ENCODE results near the gene TMEM116.

The TMEM116 gene

DNA sequence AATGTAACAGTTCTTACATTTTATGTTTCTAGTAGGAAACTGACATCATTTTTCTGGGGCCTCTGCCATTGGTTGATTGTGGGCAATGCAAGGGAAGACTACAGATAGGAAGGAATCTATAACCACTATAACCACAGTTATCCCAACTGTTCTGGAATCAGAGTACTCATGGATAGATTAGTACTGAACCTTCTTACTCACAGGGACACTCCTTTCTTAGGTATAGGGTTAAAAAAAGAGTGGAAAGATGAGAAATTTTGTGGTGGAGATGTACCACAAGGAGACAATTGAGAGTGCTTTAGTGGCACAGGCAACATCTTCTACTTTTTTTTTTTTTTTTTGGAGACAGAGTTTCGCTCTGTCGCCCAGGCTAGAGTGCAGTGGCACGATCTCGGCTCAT, 21.0 kb downstream of the TMEM116 start:
- TF ChIP-seq, protein P1, sequence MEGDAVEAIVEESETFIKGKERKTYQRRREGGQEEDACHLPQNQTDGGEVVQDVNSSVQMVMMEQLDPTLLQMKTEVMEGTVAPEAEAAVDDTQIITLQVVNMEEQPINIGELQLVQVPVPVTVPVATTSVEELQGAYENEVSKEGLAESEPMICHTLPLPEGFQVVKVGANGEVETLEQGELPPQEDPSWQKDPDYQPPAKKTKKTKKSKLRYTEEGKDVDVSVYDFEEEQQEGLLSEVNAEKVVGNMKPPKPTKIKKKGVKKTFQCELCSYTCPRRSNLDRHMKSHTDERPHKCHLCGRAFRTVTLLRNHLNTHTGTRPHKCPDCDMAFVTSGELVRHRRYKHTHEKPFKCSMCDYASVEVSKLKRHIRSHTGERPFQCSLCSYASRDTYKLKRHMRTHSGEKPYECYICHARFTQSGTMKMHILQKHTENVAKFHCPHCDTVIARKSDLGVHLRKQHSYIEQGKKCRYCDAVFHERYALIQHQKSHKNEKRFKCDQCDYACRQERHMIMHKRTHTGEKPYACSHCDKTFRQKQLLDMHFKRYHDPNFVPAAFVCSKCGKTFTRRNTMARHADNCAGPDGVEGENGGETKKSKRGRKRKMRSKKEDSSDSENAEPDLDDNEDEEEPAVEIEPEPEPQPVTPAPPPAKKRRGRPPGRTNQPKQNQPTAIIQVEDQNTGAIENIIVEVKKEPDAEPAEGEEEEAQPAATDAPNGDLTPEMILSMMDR (IDR thresholded peaks at IDR 0.05; ENCODE audit: control insufficient read depth, insufficient read depth, low read depth, low read length, missing control alignments), result no peak
- no peak for DNase-seq (ENCODE audit: low read depth)
- H3K4me3 ChIP-seq (ENCODE audit: control insufficient read depth, low read depth, low read length), result no peak overlapping the region

GRCh38 chr12:111991535-111991934, 21.4 kb downstream of the TMEM116 start:
- no peak overlapping the region for H3K4me3 ChIP-seq (ENCODE audit: control insufficient read depth, low read depth, low read length)
- TF ChIP-seq, protein P1 (IDR thresholded peaks at IDR 0.05; ENCODE audit: control insufficient read depth, insufficient read depth, low read depth, low read length, missing control alignments), result no peak
- no peak for DNase-seq (ENCODE audit: low read depth)

DNA sequence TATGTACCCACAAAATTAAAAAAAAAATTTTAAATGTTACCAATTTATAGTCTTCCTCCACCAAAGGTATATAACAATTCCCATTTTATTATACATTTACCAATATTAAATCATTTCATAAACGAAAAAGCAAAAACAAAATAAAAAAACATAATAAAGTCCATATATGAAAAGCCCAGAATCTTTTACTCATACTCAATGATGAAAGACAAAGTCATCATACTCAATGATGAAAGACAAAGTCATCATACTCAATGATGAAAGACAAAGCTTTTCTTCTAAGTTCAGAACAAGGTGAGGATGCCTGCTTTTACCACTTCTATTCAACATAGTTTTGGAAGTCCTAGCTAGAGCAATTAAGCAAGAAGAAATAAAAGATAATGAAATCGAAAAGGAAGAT, 28.1 kb downstream of the TMEM116 start:
- TF ChIP-seq, protein P1 (IDR thresholded peaks at IDR 0.05; ENCODE audit: control insufficient read depth, insufficient read depth, low read depth, low read length, missing control alignments), result no peak
- DNase-seq (ENCODE audit: low read depth), result no peak
- H3K4me3 ChIP-seq (ENCODE audit: control insufficient read depth, low read depth, low read length), result no peak overlapping the region

GRCh38 chr12:111981987-111982386, 31.0 kb downstream of the TMEM116 start:
- no peak for DNase-seq (ENCODE audit: low read depth)
- TF ChIP-seq, protein P1 (IDR thresholded peaks at IDR 0.05; ENCODE audit: control insufficient read depth, insufficient read depth, low read depth, low read length, missing control alignments), result no peak
- no peak overlapping the region for H3K4me3 ChIP-seq (ENCODE audit: control insufficient read depth, low read depth, low read length)

GRCh38 chr12:111980598-111980997, 32.4 kb downstream of the TMEM116 start:
- DNase-seq (ENCODE audit: low read depth), result no peak
- no peak overlapping the region for H3K4me3 ChIP-seq (ENCODE audit: control insufficient read depth, low read depth, low read length)
- TF ChIP-seq, protein P1 (IDR thresholded peaks at IDR 0.05; ENCODE audit: control insufficient read depth, insufficient read depth, low read depth, low read length, missing control alignments), result no peak

DNA sequence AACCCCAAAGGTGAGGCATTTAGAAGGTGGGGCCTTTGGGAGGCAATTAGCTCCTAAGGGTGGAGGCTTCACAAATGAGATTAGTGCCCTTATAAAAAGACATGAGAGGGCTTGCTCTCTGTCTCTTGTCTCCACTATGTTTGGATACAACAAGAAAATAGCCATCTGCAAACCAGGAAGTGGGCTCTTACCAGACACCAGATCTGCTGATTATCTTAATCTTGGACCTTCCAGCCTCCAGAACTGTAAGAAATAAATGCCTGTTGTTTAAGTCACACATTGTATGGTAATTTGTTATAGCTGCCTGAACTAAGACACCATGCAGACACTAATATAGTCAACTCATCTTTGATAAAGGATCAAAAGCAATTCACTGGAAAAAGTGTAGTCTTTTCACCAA, 34.4 kb downstream of the TMEM116 start:
- TF ChIP-seq, protein P1 (IDR thresholded peaks at IDR 0.05; ENCODE audit: control insufficient read depth, insufficient read depth, low read depth, low read length, missing control alignments), result no peak
- H3K4me3 ChIP-seq (ENCODE audit: control insufficient read depth, low read depth, low read length), result no peak overlapping the region
- no peak for DNase-seq (ENCODE audit: low read depth)

DNA sequence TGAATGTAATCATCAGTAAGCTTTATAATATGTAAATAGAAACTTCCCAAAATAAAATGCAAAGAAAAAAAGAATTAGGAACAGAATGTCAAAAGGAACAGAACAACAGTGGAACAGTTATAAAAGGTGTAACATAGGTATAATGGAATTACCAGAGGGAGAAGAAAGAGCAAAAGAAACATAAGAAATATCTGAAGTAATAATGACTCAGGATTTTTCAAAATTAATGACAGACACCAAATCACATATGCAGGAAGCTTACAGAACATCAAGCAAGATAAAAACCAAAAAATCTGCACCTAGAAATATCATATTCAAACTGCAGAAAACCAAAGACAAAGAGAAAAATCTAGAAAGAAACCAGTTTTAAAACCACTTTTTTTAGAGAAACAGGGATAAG, 36.1 kb downstream of the TMEM116 start:
- TF ChIP-seq, protein P1 (IDR thresholded peaks at IDR 0.05; ENCODE audit: control insufficient read depth, insufficient read depth, low read depth, low read length, missing control alignments), result no peak
- H3K4me3 ChIP-seq (ENCODE audit: control insufficient read depth, low read depth, low read length), result no peak overlapping the region
- DNase-seq (ENCODE audit: low read depth), result no peak

All from AG09309 (cell line).